ENCODE data around the gene ZNF622.

DNA sequence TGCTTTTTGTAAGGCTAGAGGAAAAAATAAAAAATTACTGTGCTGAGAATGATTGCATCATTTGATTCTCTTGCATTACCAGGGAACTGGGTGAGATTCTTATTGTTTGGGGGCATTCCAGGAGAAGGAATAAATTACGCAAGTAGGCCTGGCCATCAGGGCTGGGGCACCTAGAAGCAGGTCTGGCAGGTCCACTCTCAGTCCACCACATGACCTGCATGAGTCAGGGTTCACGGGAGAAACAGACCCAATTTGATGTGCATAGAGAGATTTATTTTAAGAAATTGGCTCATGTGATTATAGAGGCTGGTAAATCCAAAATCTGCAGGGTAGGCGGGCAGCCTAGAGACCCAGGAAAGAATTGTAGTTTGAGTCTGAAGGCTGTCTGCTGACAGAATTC lies 59.6 kb downstream of the ZNF622 start:
- TF ChIP-seq FOS (IDR thresholded peaks at IDR 0.05; ENCODE audit: borderline replicate concordance, insufficient read depth, low read length) (no peak), POLR2A (IDR thresholded peaks at IDR 0.05; ENCODE audit: low read depth, low read length) (no peak), EZH2 (IDR thresholded peaks at IDR 0.05; ENCODE audit: borderline replicate concordance, low read depth, low read length, severe bottlenecking) (no peak), JUN (IDR thresholded peaks at IDR 0.05; ENCODE audit: borderline replicate concordance, insufficient read depth, insufficient read length, low read depth) (no peak), MYC (IDR thresholded peaks at IDR 0.05; ENCODE audit: low read depth, low read length) (no peak)
- TF ChIP-seq, protein P1, sequence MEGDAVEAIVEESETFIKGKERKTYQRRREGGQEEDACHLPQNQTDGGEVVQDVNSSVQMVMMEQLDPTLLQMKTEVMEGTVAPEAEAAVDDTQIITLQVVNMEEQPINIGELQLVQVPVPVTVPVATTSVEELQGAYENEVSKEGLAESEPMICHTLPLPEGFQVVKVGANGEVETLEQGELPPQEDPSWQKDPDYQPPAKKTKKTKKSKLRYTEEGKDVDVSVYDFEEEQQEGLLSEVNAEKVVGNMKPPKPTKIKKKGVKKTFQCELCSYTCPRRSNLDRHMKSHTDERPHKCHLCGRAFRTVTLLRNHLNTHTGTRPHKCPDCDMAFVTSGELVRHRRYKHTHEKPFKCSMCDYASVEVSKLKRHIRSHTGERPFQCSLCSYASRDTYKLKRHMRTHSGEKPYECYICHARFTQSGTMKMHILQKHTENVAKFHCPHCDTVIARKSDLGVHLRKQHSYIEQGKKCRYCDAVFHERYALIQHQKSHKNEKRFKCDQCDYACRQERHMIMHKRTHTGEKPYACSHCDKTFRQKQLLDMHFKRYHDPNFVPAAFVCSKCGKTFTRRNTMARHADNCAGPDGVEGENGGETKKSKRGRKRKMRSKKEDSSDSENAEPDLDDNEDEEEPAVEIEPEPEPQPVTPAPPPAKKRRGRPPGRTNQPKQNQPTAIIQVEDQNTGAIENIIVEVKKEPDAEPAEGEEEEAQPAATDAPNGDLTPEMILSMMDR (IDR thresholded peaks at IDR 0.05; ENCODE audit: extremely low read depth in 1 of 2, insufficient read depth in 1 of 2, low read depth in 1 of 2, low read length in 2 of 2): no peak
- TF ChIP-seq, protein P2, sequence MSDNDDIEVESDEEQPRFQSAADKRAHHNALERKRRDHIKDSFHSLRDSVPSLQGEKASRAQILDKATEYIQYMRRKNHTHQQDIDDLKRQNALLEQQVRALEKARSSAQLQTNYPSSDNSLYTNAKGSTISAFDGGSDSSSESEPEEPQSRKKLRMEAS (IDR thresholded peaks at IDR 0.05; ENCODE audit: insufficient read depth, insufficient read length): no peak
